Endothelial cell of umbilical vein (primary cell): ENCODE data around the gene RTP3. TPM values are rescaled to one million over a fixed set of nuclear protein-coding genes. Genes with fewer than 3 reads are reported as not detected.

Experiments used
- BruUV-seq: library from RNA; stranded (reverse); fragments of 400-500 nt; replicated peaks from 2 replicates; lab custom pipeline; 2021; lab: Mats Ljungman, UMichigan
- CTCF ChIA-PET: fragments of 300-600, 350-600 bp; sonication (Branson Sonifier 250); formaldehyde crosslinking; loops from one replicate; lab custom pipeline; 2021; ENCODE audit warnings: antibody characterized with exemption, inconsistent platforms; lab: Charles Lee
- POLR2A ChIA-PET: fragments of 300-600, 350-600 bp; sonication (Branson Sonifier 250); formaldehyde crosslinking; loops from one replicate; lab custom pipeline; 2021; ENCODE audit warnings: antibody characterized with exemption, inconsistent platforms; lab: Charles Lee
- DNase-seq: peaks from one replicate; pipeline ENCODE4 v3.0.0-alpha.2; 2011; ENCODE audit warnings: low read depth, low spot score
- FAIRE-seq: peaks from 2 replicates; lab custom pipeline; 2011; peaks lifted over from hg19 to GRCh38; lab: Jason Lieb, UNC
- H2AFZ ChIP-seq: 2 replicates; pipeline ENCODE4 v1.6.0; 2012; ENCODE audit warnings: low read depth, low read length, control low read depth, inconsistent platforms
- H3K27ac ChIP-seq: 2 replicates; pipeline ENCODE4 v1.5.1; 2011; ENCODE audit warnings: low read depth, mild to moderate bottlenecking, control low read depth, low read length, moderate library complexity; ENCODE audit not compliant: insufficient read depth
- H3K27me3 ChIP-seq, 2 experiments: 2 replicates each; pipeline versions ENCODE4 v1.6.0 to v1.6.1; 2011; ENCODE audit warnings: low read length in 2 of 2, mixed read lengths in 1 of 2; ENCODE audit not compliant: control insufficient read depth in 2 of 2, insufficient read depth in 2 of 2
- H3K36me3 ChIP-seq, 2 experiments: 2 replicates in 1 of 2; 3 replicates in 1 of 2; pipeline ENCODE4 v1.5.1; 2011; ENCODE audit warnings: low read length in 2 of 2, mild to moderate bottlenecking in 1 of 2, moderate library complexity in 1 of 2; ENCODE audit not compliant: control insufficient read depth in 2 of 2, insufficient read depth in 2 of 2; ENCODE audit errors: extremely low read depth in 1 of 2
- H3K4me1 ChIP-seq: 3 replicates; pipeline ENCODE4 v1.5.1; 2011; ENCODE audit warnings: mild to moderate bottlenecking, low read length; ENCODE audit not compliant: control insufficient read depth, insufficient read depth; ENCODE audit errors: extremely low read depth
- H3K4me2 ChIP-seq: 2 replicates; pipeline ENCODE4 v1.6.1; 2011; ENCODE audit warnings: low read length, control low read depth, mixed read lengths; ENCODE audit not compliant: insufficient read depth
- H3K4me3 ChIP-seq, 3 experiments: fragments of 200-600 bp in 1 of 3; sonication (generic), shearing (Covaris generic) in 1 of 3; replicated peaks in 1 of 3; 2 replicates each; pipeline ENCODE4 v1.5.1; 2011 to 2016; ENCODE audit warnings: control low read depth in 3 of 3, low read length in 3 of 3, mild to moderate bottlenecking in 2 of 3, inconsistent platforms in 1 of 3, low read depth in 1 of 3, moderate library complexity in 1 of 3; ENCODE audit not compliant: insufficient read depth in 1 of 3
- H3K79me2 ChIP-seq: 2 replicates; pipeline ENCODE4 v1.6.0; 2012; ENCODE audit warnings: low read length, inconsistent platforms; ENCODE audit not compliant: control insufficient read depth, insufficient read depth
- H3K9ac ChIP-seq: replicated peaks from 2 replicates; pipeline ENCODE3; 2011; ENCODE audit warnings: low read length, control low read depth; ENCODE audit not compliant: insufficient read depth; ENCODE audit errors: extremely low read depth
- H3K9me1 ChIP-seq: replicated peaks from 3 replicates; pipeline ENCODE4 v1.6.0; 2011; ENCODE audit warnings: mild to moderate bottlenecking, low read length; ENCODE audit not compliant: control insufficient read depth, insufficient read depth; ENCODE audit errors: extremely low read depth
- H3K9me3 ChIP-seq: replicated peaks from 2 replicates; pipeline ENCODE4 v1.5.1; 2012; ENCODE audit warnings: low read length, inconsistent platforms; ENCODE audit not compliant: control insufficient read depth, insufficient read depth
- H4K20me1 ChIP-seq: replicated peaks from 2 replicates; pipeline ENCODE3; 2011; ENCODE audit warnings: mild to moderate bottlenecking, low read length; ENCODE audit not compliant: control insufficient read depth, insufficient read depth; ENCODE audit errors: extremely low read depth
- EZH2 ChIP-seq: IDR thresholded peaks from 2 replicates; pipeline ENCODE4 v1.6.1; 2012; ENCODE audit warnings: borderline replicate concordance, low read depth, mild to moderate bottlenecking, moderate library complexity, low read length, inconsistent platforms; ENCODE audit not compliant: severe bottlenecking
- FOS ChIP-seq: IDR thresholded peaks from 2 replicates; pipeline ENCODE4 v1.6.1; 2011; ENCODE audit warnings: mild to moderate bottlenecking, low read length, moderate library complexity, borderline replicate concordance; ENCODE audit not compliant: insufficient read depth
- GATA2 ChIP-seq: IDR thresholded peaks from 2 replicates; pipeline ENCODE4 v1.7.0; 2011; ENCODE audit warnings: low read depth, mild to moderate bottlenecking, moderate library complexity, mixed read lengths, low read length; ENCODE audit not compliant: insufficient read length, insufficient read depth
- JUN ChIP-seq: IDR thresholded peaks from 2 replicates; pipeline ENCODE4 v1.6.1; 2011; ENCODE audit warnings: borderline replicate concordance, low read depth; ENCODE audit not compliant: insufficient read length, insufficient read depth
- MYC ChIP-seq: IDR thresholded peaks from one replicate; pipeline ENCODE4 v1.6.1; 2011; ENCODE audit warnings: mild to moderate bottlenecking, low read depth, low read length
- POLR2A ChIP-seq: IDR thresholded peaks from 2 replicates; pipeline ENCODE4 v1.6.1; 2012; ENCODE audit warnings: low read depth, mild to moderate bottlenecking, control low read depth, low read length
- POLR2AphosphoS5 ChIP-seq: IDR thresholded peaks from 2 replicates; pipeline ENCODE4 v1.6.1; 2012; ENCODE audit warnings: low read depth, mild to moderate bottlenecking, control low read depth, low read length, moderate library complexity; ENCODE audit not compliant: insufficient read depth
- dilution Hi-C: fragments of 300-500 bp; cut with MboI; formaldehyde crosslinking; loops from one replicate; pipeline ENCODE4 v1.15.0; 2019; ENCODE audit warnings: low sequenced_read_pairs; ENCODE audit not compliant: extremely low pct_ligation_motif_present
- intact Hi-C: fragments of 100-400 bp; cut with micrococcal nuclease; formaldehyde crosslinking; loops from one replicate; pipeline ENCODE4 v1.10.0; 2022
- polyA plus RNA-seq, 4 experiments: library from polyadenylated mRNA; depleted of rRNA in 3 of 4; stranded (reverse) in 3 of 4; unstranded in 1 of 4; fragments of >200 nt; gene quantifications; 2 replicates each; pipeline versions ENCODE4 v1.2.1 to v1.2.3, GENCODE V29; 2011 to 2012; ENCODE audit warnings: missing spikeins in 1 of 4
- total RNA-seq: library from RNA; stranded (reverse); gene quantifications from 2 replicates; pipeline ENCODE4 v1.2.3, GENCODE V29; 2021
- TF ChIP-seq, protein P1 (sequence below), 2 donors: IDR thresholded peaks; 1 replicate in 1 of 2; 2 replicates in 1 of 2; pipeline ENCODE4 v1.5.1; 2011; ENCODE audit warnings: low read length in 2 of 2, mild to moderate bottlenecking in 2 of 2, moderate library complexity in 2 of 2, control low read depth in 1 of 2, inconsistent platforms in 1 of 2, low read depth in 1 of 2; ENCODE audit not compliant: insufficient read depth in 1 of 2; ENCODE audit errors: extremely low read depth in 1 of 2
- TF ChIP-seq, protein P2 (sequence below): IDR thresholded peaks from 2 replicates; pipeline ENCODE4 v1.6.1; 2011; ENCODE audit not compliant: insufficient read depth, insufficient read length

The RTP3 gene
- total and polyA plus RNA-seq, 2 donors (not counting 3 experiments of a cell fraction or from before 2014, with no cell fraction given), result 0.06 TPM; not detected in 1

DNA sequence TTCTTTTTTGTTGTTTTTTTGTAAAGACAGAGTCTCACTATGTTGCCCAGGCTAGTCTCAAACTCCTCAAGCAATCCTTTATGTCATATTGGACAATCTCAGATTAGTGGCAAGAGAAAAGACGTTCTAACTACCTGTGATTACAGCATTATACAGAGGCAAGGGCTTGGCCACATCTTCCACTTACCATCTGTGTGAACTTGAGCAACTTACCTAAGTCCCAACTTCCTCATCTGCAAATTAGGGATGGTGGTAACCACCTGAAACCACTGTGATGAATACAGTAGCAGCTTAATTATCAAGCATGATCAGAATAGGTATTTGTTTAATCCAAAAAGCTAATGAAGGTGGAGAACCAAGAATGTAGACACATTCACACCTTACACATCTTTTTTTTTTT lies 52.2 kb downstream of the RTP3 start:
- H3K9me3 ChIP-seq, result no peaks in the 10 kb centered on the region
- peaks cover 0 to 6% of the 10 kb centered on the region in 2 experiments for H3K27me3 ChIP-seq
- TF ChIP-seq FOS (no peak), GATA2 (no peak), POLR2AphosphoS5 (no peak), POLR2A (no peak), JUN (no peak), EZH2 (no peak), MYC (no peak)
- TF ChIP-seq, protein P1, sequence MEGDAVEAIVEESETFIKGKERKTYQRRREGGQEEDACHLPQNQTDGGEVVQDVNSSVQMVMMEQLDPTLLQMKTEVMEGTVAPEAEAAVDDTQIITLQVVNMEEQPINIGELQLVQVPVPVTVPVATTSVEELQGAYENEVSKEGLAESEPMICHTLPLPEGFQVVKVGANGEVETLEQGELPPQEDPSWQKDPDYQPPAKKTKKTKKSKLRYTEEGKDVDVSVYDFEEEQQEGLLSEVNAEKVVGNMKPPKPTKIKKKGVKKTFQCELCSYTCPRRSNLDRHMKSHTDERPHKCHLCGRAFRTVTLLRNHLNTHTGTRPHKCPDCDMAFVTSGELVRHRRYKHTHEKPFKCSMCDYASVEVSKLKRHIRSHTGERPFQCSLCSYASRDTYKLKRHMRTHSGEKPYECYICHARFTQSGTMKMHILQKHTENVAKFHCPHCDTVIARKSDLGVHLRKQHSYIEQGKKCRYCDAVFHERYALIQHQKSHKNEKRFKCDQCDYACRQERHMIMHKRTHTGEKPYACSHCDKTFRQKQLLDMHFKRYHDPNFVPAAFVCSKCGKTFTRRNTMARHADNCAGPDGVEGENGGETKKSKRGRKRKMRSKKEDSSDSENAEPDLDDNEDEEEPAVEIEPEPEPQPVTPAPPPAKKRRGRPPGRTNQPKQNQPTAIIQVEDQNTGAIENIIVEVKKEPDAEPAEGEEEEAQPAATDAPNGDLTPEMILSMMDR (IDR thresholded peaks at IDR 0.05; ENCODE audit: extremely low read depth in 1 of 2, insufficient read depth in 1 of 2, low read depth in 1 of 2, low read length in 2 of 2), result no peak
- TF ChIP-seq, protein P2, sequence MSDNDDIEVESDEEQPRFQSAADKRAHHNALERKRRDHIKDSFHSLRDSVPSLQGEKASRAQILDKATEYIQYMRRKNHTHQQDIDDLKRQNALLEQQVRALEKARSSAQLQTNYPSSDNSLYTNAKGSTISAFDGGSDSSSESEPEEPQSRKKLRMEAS, result no peak
- no peaks in the 10 kb centered on the region for H4K20me1 ChIP-seq
- no peak overlapping the region for H2AFZ ChIP-seq
- dilution Hi-C loops (no loop called here), intact Hi-C loops (loop anchor here (10.0 kb wide), 1 partner anchor 175 kb away; the partner anchor contains the start of gene CCR5)
- no peak overlapping the region for H3K9ac ChIP-seq
- FAIRE-seq, result no peak
- no peak overlapping the region for H3K27ac ChIP-seq
- no TSS peak for BruUV-seq
- H3K36me3 ChIP-seq, result no peaks in the 10 kb centered on the region
- CTCF ChIA-PET, result interaction anchor here (1.4 to 1.5 kb wide), 2 partner anchors 9 to 62 kb away, joined by 5 to 14 read pairs; no protein-coding TSS in a partner anchor
- H3K4me2 ChIP-seq, result no peak overlapping the region
- H3K4me3 ChIP-seq, result no peak overlapping the region
- H3K4me1 ChIP-seq, result no peaks in the 10 kb centered on the region
- no peak for DNase-seq
- no peaks in the 10 kb centered on the region for H3K9me1 ChIP-seq
- POLR2A ChIA-PET, result no interaction called here
- no peaks in the 10 kb centered on the region for H3K79me2 ChIP-seq

Other genes with a start within 250 kb of the RTP3 start
- gene CCR2, start 143.9 kb upstream of the RTP3 start, total RNA-seq, result not detected in 2 replicates
- not detected in 2 replicates for gene CCR2, start 143.9 kb upstream of the RTP3 start, polyA plus RNA-seq
- gene CCR5, start 127.0 kb upstream of the RTP3 start, total RNA-seq, result not detected in 2 replicates
- not detected in 2 replicates for gene CCR5, start 127.0 kb upstream of the RTP3 start, polyA plus RNA-seq
- 3.9 and 6.4 TPM in 2 replicates for gene CCRL2, start 90.7 kb upstream of the RTP3 start, total RNA-seq
- gene CCRL2, start 90.7 kb upstream of the RTP3 start, polyA plus RNA-seq, result 6.6 and 7.4 TPM in 2 replicates
- gene LTF, start 33.1 kb upstream of the RTP3 start, total RNA-seq, result not detected in 2 replicates
- not detected in 2 replicates for gene LTF, start 33.1 kb upstream of the RTP3 start, polyA plus RNA-seq
- 0.39 and 0.73 TPM in 2 replicates for gene LRRC2, start 68.3 kb downstream of the RTP3 start, total RNA-seq
- 0.08 and 0.14 TPM in 2 replicates for gene LRRC2, start 68.3 kb downstream of the RTP3 start, polyA plus RNA-seq
- not detected in 2 replicates for gene FAM240A, start 114.5 kb downstream of the RTP3 start, total RNA-seq
- not detected in 2 replicates for gene FAM240A, start 114.5 kb downstream of the RTP3 start, polyA plus RNA-seq
- 9.7 and 10.1 TPM in 2 replicates for gene ALS2CL, start 195.7 kb downstream of the RTP3 start, total RNA-seq
- 7.3 and 7.8 TPM in 2 replicates for gene ALS2CL, start 195.7 kb downstream of the RTP3 start, polyA plus RNA-seq
- gene TMIE, start 203.4 kb downstream of the RTP3 start, total RNA-seq, result 0.18 and 0.27 TPM in 2 replicates
- 0.15 and 0.16 TPM in 2 replicates for gene TMIE, start 203.4 kb downstream of the RTP3 start, polyA plus RNA-seq
- not detected in 2 replicates for gene PRSS50, start 219.9 kb downstream of the RTP3 start, total RNA-seq
- not detected in 2 replicates for gene PRSS50, start 219.9 kb downstream of the RTP3 start, polyA plus RNA-seq